ENCODE data around the gene ALPI. TPM values are rescaled to one million over a fixed set of nuclear protein-coding genes. Genes with fewer than 3 reads are reported as not detected.
"Not testable (repeated sequence)": the region's sequence is repeated elsewhere in the genome, so short reads cannot be mapped to it uniquely, and the experiment has no call there.

ALPI gene
- not detected in 2 replicates for total RNA-seq (2014; rRNA removed; shearing (Covaris generic))
- not detected in 2 replicates for polyA plus RNA-seq (2014; cell fraction: nucleus; rRNA removed)

GRCh38 chr2:232455426-232456255 is at the start of gene ALPI:
Gene ALPI, plus strand, starts transcription at chr2:232456153. Its CDS starts 47 bp downstream, at chr2:232456200.
- no peak for DNase-seq (ENCODE audit: extremely low read depth, low read depth)

DNA sequence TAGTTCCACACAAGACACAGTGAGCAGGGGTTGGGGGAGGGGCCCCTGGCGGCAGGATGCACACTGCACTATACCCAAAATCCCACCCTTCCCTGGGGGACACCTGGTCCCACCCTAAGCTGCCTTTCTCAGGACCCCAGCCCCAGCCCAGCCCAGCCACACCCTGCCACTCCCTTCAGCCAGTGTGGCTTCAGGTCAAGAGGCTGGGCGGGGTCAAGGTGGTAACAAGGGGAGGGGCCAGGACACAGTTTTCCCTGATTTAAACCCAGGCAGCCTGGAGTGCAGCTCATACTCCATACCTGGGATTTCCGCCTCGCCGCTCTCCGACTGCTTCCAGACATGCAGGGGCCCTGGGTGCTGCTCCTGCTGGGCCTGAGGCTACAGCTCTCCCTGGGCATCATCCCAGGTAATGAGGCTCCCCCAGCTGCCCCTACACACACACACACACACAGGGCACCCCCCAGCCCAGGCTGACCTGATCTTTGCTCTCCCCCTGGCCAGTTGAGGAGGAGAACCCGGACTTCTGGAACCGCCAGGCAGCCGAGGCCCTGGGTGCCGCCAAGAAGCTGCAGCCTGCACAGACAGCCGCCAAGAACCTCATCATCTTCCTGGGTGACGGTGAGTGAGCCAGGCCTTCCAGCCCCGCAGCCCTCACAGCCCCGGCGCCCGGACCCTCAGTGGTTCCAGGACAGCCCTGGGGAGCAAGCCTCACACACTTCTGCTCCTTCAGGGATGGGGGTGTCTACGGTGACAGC is 49.2 kb upstream of the ALPI start, which contains the start of gene ALPG:
TSS of gene ALPG (plus strand) at position 289 of the 755 bp plus-strand sequence. CDS start at position 340, 51 bp downstream.
- no peak for DNase-seq (ENCODE audit: extremely low read depth, low read depth)

- not testable (repeated sequence) for DNase-seq (ENCODE audit: extremely low read depth, low read depth)
Observed at GRCh38 chr2:232407428-232408150, 48.4 kb upstream of the ALPI start.

DNA sequence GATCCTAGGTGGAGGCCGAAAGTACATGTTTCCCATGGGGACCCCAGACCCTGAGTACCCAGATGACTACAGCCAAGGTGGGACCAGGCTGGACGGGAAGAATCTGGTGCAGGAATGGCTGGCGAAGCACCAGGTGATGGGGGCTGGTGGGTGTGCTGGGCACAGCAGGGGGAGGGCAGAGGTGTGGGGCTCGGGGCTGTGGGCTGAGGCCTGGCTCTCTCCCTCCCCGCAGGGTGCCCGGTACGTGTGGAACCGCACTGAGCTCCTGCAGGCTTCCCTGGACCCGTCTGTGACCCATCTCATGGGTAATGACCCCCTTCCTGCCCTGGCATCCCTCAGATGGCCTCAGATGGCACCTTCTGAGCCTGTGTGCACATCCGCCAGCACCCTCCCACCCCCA is 47.7 kb upstream of the ALPI start:
- not testable (repeated sequence) for DNase-seq (ENCODE audit: extremely low read depth, low read depth)

GRCh38 chr2:232409617-232410016 is 46.3 kb upstream of the ALPI start:
- DNase-seq (ENCODE audit: extremely low read depth, low read depth), result not testable (repeated sequence)

GRCh38 chr2:232410238-232410900 is 45.6 kb upstream of the ALPI start:
- no peak for DNase-seq (ENCODE audit: extremely low read depth, low read depth)

- DNase-seq (ENCODE audit: extremely low read depth, low read depth), result no peak
Observed at GRCh38 chr2:232411901-232412629, 43.9 kb upstream of the ALPI start.

DNA sequence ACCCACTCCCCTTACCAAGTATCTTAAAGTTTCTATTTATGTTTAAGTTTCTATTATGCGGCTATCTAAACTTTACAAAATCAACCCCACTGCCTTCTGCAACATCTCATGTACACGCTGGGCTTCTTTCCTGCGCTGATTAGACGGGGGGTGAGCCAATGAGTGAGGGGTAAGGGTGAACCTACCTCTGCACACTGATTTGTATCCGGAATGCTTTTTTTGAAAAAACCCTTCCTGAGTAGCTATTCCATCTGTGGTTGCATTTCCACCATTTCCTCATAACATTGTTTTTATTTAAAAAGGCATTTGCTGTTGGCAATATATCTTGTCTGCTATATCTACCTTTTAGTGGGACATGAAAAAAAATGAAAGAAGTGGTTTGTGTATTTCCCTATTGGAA is 43.0 kb upstream of the ALPI start:
- DNase-seq (ENCODE audit: extremely low read depth, low read depth), result no peak

DNA sequence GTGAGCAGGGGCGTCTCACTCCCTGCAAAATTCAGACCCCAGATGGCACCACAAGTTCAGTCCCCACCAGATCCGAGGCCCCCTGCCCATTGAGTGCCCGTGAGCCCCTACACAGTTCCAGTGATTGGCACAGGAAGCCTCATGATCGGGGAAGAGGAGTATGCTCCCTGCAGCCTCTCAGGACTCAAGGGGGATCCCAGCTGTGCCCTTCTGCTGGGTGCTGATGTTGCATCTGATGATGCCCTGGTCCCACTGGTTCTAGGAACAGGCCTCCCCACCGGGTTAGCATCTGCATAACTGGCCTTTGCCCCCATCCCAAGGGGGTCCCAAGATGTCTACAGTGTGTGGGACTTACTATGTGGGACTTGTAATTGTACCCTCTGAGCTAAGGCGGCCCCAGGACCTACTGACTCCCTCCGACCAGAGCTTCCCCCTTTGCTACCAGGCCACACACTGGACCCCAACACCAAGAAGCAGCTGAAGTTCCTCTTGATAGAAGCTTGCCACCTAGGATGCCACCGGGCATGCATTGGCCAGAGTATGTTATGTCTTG is 40.7 kb upstream of the ALPI start:
- no peak for DNase-seq (ENCODE audit: extremely low read depth, low read depth)

DNA sequence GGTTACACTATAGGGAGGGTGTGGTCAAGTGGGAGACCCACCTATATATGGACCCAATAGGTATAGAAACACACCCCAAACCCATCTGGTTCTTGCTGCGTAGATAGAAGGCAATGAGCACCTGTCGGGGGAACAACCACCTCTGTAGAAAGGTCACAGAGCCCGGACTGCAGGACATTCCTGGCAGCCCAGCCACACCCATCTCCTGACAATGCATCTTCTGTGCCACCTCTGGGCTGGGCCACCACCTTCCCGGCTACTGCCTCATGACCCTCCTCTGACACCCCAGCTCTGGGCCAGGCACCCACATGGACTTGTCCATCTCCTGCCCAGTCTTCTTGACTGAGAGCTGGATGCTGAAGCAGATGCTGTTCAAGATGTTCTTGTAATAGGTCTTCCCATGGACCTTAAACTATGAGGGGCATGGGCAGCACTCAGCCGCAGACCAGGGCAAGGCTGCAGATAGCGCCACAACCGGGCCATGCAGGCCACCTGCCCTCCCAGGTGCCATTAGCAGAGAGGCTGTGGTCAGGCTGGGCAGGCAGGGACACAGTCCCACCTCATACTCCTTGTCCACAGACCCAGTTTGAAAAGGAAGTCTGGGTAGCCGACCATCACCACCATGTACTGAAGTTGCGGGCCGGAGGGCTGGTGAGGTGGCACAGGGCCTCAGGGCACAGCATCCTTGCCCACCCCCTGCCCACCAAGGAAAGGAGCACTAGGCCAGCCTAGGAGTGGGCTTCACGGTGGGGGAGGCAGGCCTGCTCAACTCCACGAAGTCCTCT is 40.0 kb upstream of the ALPI start:
- no peak for DNase-seq (ENCODE audit: extremely low read depth, low read depth)

GRCh38 chr2:232416521-232417470 is 39.2 kb upstream of the ALPI start:
- DNase-seq (ENCODE audit: extremely low read depth, low read depth), result no peak

DNA sequence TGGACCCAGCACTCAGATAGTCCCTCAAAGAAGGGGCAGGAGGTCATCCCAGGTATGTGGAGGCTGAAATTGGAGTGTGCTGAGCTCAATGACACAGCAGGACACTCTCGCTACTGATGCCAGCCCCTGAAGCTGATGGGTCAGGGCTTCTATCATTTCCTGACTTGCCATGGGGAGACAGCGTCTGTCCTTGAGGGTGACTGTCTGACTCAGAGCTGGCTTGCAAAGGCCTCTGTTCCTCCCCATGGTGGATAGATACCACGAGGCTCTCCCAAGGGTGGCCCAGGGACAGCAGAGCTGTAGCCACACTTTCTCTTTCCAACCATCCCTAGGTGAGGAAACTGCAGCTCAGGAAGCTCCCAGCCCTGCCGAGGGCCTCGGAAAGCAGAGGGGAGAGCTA is 38.5 kb upstream of the ALPI start:
- DNase-seq (ENCODE audit: extremely low read depth, low read depth), result no peak

- DNase-seq (ENCODE audit: extremely low read depth, low read depth), result no peak
Observed at GRCh38 chr2:232418056-232418455, 37.9 kb upstream of the ALPI start.

GRCh38 chr2:232418466-232419244 is 37.3 kb upstream of the ALPI start:
- DNase-seq (ENCODE audit: extremely low read depth, low read depth), result peak; percentile 25

DNA sequence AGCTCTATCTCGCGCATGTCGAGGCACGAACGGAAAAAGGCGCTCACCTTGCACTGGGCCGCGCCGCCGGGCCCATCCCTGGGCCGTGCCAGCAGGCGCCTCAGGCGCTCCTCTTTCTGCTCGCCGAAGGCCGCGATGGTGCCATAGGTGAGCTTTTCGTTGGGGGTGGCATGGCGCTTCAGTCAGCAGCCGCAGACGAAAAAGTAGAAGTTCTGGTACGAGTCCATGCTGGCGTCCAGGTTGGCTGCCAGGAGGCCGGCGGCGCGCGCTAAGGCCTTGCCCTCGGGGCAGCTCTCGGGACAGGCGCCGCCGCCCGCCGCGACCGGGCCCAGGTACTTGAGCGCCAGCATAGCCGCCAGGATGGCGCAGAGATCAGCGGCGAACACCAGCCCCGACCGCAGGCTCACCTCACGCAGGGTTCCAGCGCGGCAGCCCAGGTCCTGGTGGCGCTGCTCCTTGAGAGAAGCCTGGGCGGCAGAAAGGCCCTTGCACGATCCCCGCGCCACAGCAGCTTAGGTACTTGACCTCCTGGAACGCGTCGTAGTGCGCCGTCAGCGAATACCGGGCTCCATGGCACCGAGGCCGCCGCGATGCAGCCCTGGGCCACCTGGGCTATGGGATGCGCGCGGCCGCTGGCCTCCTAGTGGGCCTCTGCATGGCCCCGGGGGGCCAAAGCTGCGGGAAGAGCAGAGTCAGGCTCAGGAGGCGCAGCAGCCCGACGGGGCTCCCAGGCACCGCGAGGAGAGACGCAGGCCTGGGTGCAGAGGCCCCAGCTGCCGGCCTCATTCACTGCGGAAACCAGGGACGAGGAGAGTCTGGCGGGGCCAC is 36.5 kb upstream of the ALPI start:
- no peak for DNase-seq (ENCODE audit: extremely low read depth, low read depth)

GRCh38 chr2:232420073-232420454 is 35.9 kb upstream of the ALPI start:
- no peak for DNase-seq (ENCODE audit: extremely low read depth, low read depth)

Data from NCI-H460 (cell line).